ENCODE results near the gene ADGRD1. TPM values are rescaled to one million over a fixed set of nuclear protein-coding genes. Genes with fewer than 3 reads are reported as not detected.
A peak's percentile ranks its signal among the peaks of the same experiment; 100 is the strongest.

ADGRD1 gene
- total RNA-seq, 1 donor from 2014 or later: 108 TPM

GRCh38 chr12:131076296-131076695 is 122.6 kb downstream of the ADGRD1 start:
- no peaks in the 10 kb centered on the region for H3K9me3 ChIP-seq
- no peak for TF ChIP-seq CTCF (IDR thresholded peaks at IDR 0.05)
- H3K27ac ChIP-seq: no peak overlapping the region
- H3K27me3 ChIP-seq (ENCODE audit: low read depth): no peaks in the 10 kb centered on the region
- no peak overlapping the region for H3K4me3 ChIP-seq
- DNase-seq: no peak
- H3K36me3 ChIP-seq: peaks cover 16% of the 10 kb centered on the region
- H3K4me1 ChIP-seq: peaks cover 14% of the 10 kb centered on the region
- no peak for ATAC-seq
- intact Hi-C loops (cut with DNase I): no loop called here

GRCh38 chr12:131076791-131077747 is 123.4 kb downstream of the ADGRD1 start:
- no peaks in the 10 kb centered on the region for H3K27me3 ChIP-seq (ENCODE audit: low read depth)
- no peaks in the 10 kb centered on the region for H3K9me3 ChIP-seq
- DNase-seq: peak; percentile 42
- peaks cover 14% of the 10 kb centered on the region for H3K4me1 ChIP-seq
- intact Hi-C loops (cut with DNase I): no loop called here
- peaks cover 16% of the 10 kb centered on the region for H3K36me3 ChIP-seq
- no peak overlapping the region for H3K4me3 ChIP-seq
- ATAC-seq: peak in 1 of 2 donors; percentile 4
- TF ChIP-seq CTCF (IDR thresholded peaks at IDR 0.05): no peak
- no peak overlapping the region for H3K27ac ChIP-seq

GRCh38 chr12:131077931-131078391 is 124.3 kb downstream of the ADGRD1 start:
- Histone ChIP-seq H3K4me1 (peaks cover 14% of the 10 kb centered on the region), H3K9me3 (no peaks in the 10 kb centered on the region), H3K27me3 (ENCODE audit: low read depth) (no peaks in the 10 kb centered on the region), H3K27ac (no peak overlapping the region), H3K4me3 (no peak overlapping the region), H3K36me3 (peaks cover 13% of the 10 kb centered on the region)
- intact Hi-C loops (cut with DNase I): no loop called here
- no peak for TF ChIP-seq CTCF (IDR thresholded peaks at IDR 0.05)
- DNase-seq (no peak), ATAC-seq (no peak)

GRCh38 chr12:131082290-131083194 is 128.8 kb downstream of the ADGRD1 start:
- H3K4me3 ChIP-seq: no peak overlapping the region
- H3K36me3 ChIP-seq: peaks cover 25% of the 10 kb centered on the region
- H3K27me3 ChIP-seq (ENCODE audit: low read depth): no peaks in the 10 kb centered on the region
- ATAC-seq (no peak), DNase-seq (no peak)
- intact Hi-C loops (cut with DNase I): no loop called here
- H3K4me1 ChIP-seq: no peaks in the 10 kb centered on the region
- no peaks in the 10 kb centered on the region for H3K9me3 ChIP-seq
- H3K27ac ChIP-seq: no peak overlapping the region
- TF ChIP-seq CTCF (IDR thresholded peaks at IDR 0.05): no peak

- DNase-seq: peak; percentile 40
Measured at GRCh38 chr12:131084341-131085011, 130.8 kb downstream of the ADGRD1 start.

More at GRCh38 chr12:131084341-131085011, 130.8 kb downstream of the ADGRD1 start:
- ATAC-seq: no peak
- TF ChIP-seq CTCF (IDR thresholded peaks at IDR 0.05): no peak
- Histone ChIP-seq H3K4me1 (no peaks in the 10 kb centered on the region), H3K4me3 (no peak overlapping the region), H3K27ac (no peak overlapping the region), H3K9me3 (no peaks in the 10 kb centered on the region), H3K36me3 (peaks cover 36% of the 10 kb centered on the region), H3K27me3 (ENCODE audit: low read depth) (no peaks in the 10 kb centered on the region)
- intact Hi-C loops (cut with DNase I): no loop called here

All from lower lobe of right lung (tissue), 2 donors.